GM19351 (cell line): Measurements from ENCODE around the gene PXT1.
A peak's percentile ranks its signal among the peaks of the same experiment; 100 is the strongest.
"Not testable (repeated sequence)": the region's sequence is repeated elsewhere in the genome, so short reads cannot be mapped to it uniquely, and the experiment has no call there.

Experiments used
- ATAC-seq: cut with Tn5 transposase; IDR thresholded peaks from one replicate; pipeline ENCODE4 v1.9.1; 2021; ENCODE audit warnings: mild to moderate bottlenecking, moderate library complexity; ENCODE audit not compliant: unreplicated experiment

PXT1 gene

GRCh38 chr6:36444470-36444869 is 1.8 kb upstream of the PXT1 start:
- no peak for ATAC-seq

DNA sequence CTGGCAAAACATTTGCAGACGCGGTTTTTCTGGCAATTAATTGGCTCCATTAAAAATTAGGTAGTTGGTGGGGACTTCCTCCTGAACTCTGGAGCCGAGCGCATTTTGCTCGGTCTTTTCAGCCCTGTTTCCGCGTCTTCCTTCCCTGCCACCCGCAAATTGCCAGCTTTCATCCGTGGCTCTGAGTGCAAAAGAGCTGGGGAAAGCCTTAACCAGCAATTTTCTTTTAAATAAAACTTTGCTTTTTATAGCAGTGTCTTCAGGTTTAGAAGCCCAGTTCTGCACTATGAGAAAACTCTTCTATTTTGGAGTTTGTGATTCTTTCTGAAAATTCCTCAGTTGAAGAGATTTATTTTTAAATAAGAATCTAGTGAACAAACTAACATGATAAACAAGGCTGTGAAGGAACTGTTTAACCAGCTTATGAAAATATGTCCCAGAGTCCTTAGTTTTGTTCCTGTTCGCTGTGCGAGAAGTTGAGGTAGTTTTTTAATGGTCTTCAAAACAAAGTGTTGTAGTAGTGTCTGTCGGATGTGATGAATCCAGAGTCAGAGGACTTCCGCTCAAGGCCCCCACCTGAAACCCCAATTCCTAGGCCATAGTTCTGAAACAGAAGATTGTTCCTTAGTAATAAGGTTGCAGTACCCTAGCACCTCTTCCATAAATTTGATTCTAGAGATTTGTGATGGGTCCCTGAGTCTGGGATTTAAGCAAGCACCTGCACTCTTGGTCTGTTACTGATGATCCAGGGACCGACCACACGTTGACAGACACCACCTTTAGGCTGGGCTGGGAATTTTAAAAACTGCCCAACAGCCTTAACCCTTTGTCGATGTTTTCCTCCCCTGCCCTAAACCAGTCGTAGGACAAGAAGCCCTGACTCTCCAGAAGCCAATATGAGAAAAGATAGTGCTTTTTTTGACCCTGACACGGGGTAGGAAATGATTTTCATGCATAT is 1.1 kb upstream of the PXT1 start:
- no peak for ATAC-seq

GRCh38 chr6:36442103-36442670 is 467 bp downstream of the PXT1 start:
- ATAC-seq: no peak

GRCh38 chr6:36441307-36441894 is 1.3 kb downstream of the PXT1 start:
- peak; percentile 63 for ATAC-seq

- ATAC-seq: no peak
Measured at GRCh38 chr6:36436466-36436865, 6.2 kb downstream of the PXT1 start.

DNA sequence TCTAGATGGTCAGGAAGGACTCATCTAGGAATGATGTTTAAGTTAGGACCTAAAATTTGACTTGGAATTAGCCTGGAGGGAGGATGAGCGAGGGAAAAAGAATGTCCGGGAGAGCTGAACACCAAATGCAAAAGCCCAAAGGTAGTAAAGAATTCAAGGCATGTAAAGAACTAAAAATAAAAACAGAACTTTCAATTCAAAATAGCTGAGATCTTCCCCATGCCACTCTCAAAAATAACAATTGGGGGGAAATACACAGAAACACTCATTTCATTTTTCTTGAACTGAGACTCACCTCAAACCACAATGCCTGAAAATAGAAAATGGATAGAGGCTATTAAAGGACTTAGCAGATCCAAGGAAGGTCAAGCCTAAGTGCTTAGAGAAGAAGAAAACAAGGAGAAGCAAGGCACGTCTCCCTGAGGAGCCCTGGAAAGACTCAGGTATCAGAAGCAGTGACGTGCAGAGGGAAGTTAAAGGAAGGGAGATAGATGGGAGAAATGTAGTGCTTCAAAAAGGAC is 10.4 kb downstream of the PXT1 start:
- ATAC-seq: no peak

DNA sequence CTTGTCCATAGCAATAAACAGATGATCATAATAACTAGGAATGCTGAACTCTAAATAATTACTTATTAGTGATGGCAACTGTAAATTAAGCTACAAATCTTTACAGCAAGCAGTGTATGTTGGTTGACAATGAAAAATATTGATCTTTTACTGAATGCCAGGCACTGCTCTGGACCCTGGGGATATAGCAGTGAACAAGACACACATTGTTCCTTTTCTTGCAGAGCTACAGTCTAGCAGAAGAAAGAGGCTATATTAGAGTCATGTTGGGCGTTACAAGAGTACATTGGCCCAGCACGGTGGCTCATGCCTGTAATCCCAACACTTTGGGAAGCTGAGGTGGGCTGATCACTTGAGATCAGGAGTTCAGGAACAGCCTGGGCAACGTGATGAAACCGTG is 11.5 kb downstream of the PXT1 start:
- no peak for ATAC-seq

GRCh38 chr6:36430351-36430750 is 12.3 kb downstream of the PXT1 start:
- ATAC-seq: no peak

- no peak for ATAC-seq
Measured at GRCh38 chr6:36428911-36429310, 13.7 kb downstream of the PXT1 start.

DNA sequence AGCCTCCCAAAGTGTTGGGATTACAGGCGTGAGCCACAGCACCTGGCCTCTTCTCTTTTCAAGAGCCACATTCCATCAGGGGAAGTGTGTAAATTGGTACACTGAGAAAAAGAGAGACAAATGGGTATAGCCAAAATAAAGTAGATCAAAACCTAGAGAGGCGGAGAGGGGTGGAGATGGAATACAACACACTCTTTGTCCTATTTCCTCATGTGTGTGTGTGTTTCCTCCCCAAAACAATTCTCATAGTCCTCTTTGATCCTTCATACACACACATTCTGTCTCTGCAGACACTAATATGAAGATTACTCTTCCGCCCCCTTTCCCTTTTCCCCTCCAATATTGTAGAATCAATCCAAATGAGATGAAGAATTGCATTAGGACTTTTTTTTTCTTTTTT is 16.0 kb downstream of the PXT1 start:
- ATAC-seq: no peak

DNA sequence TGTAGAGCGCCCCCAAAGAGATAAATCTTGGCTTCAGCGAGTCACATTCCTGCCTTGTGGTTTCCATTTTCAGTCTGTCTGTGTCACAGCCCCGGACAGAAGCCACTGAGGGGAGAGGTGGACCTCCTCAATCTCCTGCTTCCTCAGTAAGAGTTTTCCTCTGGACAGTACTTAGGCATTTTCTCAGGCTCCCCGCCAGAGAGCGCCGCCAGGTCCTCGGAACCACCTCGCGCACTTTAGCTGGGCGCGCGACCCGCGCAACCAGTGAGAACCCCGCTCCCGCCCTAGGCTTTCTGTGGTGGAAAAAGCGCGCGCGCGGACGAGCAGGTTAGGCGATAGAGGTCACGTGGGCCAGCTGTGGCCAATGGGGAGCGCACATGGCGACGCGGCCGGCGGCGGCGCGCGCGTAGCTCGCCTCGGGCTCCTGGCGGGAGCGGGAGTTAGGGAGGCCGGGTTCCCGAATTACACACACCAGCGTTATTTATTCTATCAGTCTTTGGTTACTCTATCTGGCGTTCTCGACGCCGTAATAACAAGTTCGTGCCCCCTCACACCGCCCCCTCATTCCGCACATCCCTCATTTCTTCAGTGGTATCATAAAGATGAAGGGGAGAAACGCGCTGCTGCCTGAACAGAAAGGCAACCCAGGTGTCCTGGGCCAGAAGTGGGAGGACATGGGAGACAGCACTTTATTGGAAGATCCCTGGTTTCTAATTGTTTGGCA is 19.4 kb downstream of the PXT1 start:
- ATAC-seq: peak; percentile 93

DNA sequence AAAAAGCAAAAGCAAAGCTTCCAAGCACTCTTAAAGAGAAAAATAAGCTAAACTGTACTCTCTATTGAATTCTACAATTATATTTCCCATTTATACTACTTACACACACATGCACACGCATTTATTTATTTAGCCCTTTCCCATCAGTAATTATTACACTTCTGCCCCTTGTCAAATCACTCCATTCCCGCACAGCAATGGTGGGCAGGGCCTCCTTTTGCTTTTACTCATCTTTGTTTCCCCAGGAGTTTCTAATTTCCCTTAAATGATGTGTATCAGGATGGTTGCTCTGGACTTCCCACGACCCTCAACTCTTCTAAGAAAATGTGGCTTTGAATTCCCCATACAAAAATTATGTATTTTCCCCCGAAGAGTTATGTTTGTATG is 19.9 kb downstream of the PXT1 start:
- no peak for ATAC-seq

- no peak for ATAC-seq
Measured at GRCh38 chr6:36419310-36419709, 23.3 kb downstream of the PXT1 start.

GRCh38 chr6:36418558-36418957 is 24.1 kb downstream of the PXT1 start:
- no peak for ATAC-seq

DNA sequence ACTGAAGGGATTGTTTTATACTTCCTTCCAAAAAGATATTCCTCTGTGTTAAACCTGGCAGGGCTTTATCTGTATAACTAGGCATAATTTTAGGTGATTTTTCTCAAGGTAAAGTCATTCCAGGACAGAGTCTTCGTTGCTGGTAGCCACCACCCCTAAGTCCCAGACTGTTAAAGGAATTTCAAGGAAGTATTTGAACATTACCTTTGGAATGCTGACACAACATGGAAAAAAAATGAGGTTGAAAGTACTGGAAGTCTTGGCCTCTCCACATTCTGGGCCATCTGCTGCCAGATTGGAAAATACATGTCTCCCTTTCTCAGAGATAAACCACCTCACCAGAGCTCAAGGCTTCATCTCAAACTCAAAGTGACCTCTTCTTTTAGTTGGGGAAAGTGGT is 28.2 kb downstream of the PXT1 start:
- no peak for ATAC-seq

GRCh38 chr6:36413489-36414480 is 28.9 kb downstream of the PXT1 start:
- no peak for ATAC-seq

GRCh38 chr6:36409718-36410117 is 32.9 kb downstream of the PXT1 start:
- ATAC-seq: not testable (repeated sequence)

DNA sequence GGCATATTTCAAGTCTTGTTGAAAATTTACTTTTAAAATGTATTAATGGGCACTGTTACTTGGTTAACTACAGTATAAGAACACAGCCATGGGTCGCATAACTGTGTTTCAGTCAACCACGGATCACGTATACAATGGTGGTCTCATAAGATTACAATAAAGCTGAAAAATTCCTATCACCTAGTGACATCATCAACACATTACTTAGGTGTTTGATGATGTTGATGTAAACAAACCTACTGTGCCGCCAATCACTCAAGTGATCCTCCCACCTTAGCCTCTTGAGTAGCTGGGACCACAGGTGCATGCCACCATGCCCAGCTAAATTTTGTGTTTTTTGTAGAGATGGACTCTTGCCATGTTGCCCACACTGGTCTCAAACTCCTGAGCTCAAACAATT is 38.5 kb downstream of the PXT1 start:
- no peak for ATAC-seq

GRCh38 chr6:36402481-36402880 is 40.2 kb downstream of the PXT1 start:
- ATAC-seq: no peak

DNA sequence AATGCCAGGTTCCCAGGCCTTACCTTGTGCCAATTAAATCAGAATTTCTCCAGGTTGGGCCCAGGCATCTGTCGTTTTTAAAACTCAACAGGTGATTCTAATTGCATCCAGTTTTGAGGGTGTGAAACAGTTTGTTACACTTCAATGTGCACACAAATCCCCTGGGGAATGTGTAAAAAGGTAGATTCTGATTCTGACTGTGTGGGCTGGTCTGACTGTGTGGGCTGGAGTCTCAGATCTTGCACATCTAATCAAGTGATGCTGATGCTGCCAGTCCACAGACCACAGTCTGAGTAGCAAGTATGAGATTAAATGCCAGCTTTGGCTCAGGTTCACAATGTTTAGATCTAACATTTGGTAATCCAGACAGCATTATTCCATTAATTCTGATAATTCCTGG is 42.7 kb downstream of the PXT1 start:
- no peak for ATAC-seq
